DMS53 (cell line): ENCODE results near the gene ZNF25.
"Not testable (repeated sequence)": the region's sequence is repeated elsewhere in the genome, so short reads cannot be mapped to it uniquely, and the experiment has no call there.

Experiments
- DNase-seq: peaks from one replicate; lab custom pipeline; 2025; lab: John Stamatoyannopoulos, UW

ZNF25 gene

DNA sequence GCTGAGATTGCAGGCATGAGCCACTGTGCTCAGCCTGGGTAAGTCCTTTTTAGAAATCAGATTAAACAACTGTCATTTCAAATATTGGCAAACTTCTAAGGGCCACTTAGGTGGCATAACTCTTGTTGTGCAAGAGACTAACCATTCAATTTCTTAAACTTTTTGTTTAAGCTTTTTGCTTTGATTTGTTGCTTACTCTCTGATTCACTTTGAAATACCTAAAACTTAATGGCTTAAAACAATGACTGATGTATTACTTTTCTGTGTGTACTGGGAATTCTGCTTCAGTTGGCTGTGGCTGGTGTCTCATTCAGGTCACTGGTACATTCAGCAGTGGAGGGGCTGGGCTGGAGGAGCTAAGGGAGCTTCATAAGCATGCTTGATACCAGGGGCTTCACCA is 28.9 kb downstream of the ZNF25 start:
- no peak for DNase-seq

DNA sequence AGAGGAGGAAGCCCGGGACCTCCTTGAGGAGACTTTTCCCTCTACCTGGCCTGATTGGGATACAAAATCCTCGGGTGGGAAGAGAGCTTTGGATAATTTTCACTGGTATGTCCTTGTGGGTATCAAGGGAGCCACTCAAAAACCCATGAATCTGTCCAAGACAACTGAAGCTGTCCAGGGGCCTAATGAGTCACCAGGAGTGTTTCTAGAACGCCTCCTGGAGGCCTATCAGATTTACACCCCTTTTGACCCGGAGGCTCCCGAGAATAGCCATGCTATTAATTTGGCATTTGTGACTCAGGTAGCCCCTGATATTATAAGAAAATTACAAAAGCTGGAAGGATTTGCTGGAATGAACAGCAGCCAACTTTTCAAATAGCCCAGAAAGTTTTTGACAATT is 38.6 kb downstream of the ZNF25 start:
- DNase-seq = peak; percentile 11

DNA sequence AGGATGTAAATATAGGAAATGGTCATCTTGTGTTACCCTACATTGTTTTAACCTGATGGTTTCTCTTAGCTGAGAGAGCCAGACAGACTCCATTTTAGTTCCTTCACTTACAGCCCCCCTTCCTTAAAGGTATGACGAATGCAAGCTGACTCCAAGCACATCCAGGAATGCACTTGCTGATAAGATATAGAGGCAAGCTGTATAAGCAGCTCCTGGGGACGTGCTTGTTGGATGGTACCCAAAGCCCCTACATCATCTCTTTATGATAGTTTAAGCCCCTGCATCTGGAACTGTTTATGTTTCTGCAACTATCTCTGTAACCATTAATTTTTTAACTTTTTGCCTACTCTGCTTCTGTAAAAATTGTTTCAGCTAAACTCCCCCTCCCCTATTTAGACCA is 41.7 kb downstream of the ZNF25 start:
- DNase-seq = no peak

DNA sequence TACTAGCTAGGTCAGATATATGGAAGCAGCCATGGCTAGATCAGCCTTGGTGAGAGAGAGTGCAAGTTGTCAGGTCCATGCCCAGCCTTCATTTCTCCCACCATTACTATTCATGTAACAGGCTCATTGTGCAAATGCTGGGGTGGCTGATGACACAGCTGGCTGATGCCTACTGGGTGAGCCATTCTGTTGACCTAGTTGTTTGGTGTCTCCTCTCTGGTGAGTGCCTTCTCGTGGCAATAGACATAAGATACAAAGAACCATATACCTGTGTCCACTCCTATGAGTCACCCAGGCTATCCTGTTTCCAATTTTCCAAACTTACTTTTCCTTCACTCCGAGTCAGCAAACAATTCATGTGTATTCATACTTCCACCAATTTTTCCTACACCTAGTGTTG is 46.0 kb downstream of the ZNF25 start:
- peak; percentile 8 for DNase-seq

DNA sequence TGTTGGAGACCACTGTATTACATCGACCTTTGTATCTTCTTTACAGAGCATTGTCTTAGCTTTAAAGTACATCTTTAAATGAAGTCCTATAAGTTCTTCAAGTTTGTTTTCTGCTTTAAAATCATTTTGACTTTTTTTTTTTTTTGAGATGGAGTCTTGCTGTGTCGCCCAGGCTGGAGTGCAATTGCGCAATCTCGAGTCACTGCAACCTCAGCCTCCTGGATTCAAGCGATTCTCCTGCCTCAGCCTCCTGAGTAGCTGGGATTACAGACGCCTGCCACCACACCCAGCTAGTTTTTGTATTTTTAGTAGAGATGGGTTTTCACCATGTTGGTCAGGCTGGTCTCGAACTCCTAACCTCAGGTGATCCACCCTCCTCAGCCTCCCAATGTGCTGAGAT is 68.3 kb downstream of the ZNF25 start:
- not testable (repeated sequence) for DNase-seq

DNA sequence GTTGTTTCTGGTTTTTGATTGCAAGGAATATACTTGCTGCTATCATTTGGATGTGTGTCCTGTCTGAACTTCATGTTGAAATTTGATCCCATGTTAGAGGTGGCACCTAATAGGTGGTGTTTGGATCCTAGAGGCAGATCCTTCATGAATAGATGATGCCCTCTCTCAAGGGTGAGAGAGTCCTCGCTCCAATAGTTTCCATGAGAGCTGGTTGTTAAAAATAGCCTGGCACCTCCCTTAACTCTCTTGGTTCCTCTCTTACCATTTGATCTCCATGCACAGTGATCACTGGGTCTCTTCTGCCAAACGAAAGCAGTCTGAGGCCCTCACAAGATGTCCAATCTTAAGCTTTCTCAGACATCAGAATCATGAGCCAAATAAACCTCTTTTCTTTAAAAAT is 70.1 kb downstream of the ZNF25 start:
- no peak for DNase-seq
